ENCODE data around the gene GP5.

GP5 gene

DNA sequence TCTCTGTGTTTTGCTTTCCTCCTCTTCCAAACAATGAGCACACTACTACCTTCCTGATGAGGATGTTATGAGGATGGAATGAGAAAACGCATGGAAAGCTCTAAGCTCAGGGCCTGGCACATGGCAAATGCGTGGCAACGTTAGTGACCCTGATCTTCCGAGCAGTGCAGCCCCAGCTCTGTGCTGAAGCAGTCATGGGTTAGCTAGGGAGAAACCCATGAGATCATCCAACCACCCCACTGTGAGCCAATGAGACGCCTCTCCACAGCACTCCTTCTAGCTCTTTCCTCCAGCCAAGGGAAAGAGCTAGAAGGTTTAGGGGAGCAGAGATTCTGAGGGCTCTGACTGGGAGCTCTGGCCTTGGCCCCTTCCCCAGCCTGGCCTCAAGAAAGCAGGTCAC is 52.4 kb downstream of the GP5 start:
- peak in 1 of 2 donors; percentile 13 for DNase-seq

DNA sequence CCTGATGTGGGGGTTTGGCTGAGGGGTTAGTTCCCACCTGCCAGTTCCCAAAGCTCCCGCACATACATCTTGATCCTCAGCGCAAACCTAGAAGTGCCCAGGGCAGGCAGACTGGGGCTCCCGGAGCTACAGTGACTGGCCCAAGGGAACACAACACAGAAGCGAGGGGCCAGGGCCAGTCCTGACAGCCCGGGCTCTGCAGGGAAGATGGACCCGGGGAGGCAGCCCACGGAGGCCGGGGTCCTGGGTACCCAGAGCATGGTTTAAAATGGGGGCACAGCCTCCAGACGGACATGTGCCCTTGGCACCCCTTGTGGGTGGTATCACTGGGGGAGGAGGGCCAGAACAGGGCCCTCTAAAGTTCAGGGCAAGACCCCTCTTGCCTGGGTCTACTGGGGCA is 53.0 kb downstream of the GP5 start:
- DNase-seq: no peak

All from inflammatory macrophage (primary cell).